Endodermal cell (in vitro differentiated cells): ENCODE data around the gene TUBE1. TPM values are rescaled to one million over a fixed set of nuclear protein-coding genes. Genes with fewer than 3 reads are reported as not detected.
"Not testable (repeated sequence)": the region's sequence is repeated elsewhere in the genome, so short reads cannot be mapped to it uniquely, and the experiment has no call there.

Experiments
- DNase-seq: peaks from one replicate; pipeline ENCODE4 v3.0.0-alpha.2; 2017
- H3K27ac ChIP-seq: 2 replicates; pipeline ENCODE4 v1.5.1; 2013; ENCODE audit warnings: mild to moderate bottlenecking, low read depth, low read length, moderate library complexity
- H3K27me3 ChIP-seq: 2 replicates; pipeline ENCODE4 v1.6.1; 2013; ENCODE audit warnings: mild to moderate bottlenecking, low read length, moderate library complexity; ENCODE audit not compliant: insufficient read depth, control insufficient read depth, poor library complexity, severe bottlenecking
- H3K36me3 ChIP-seq: 2 replicates; pipeline ENCODE4 v1.7.0; 2013; ENCODE audit warnings: mild to moderate bottlenecking, low read length, moderate library complexity; ENCODE audit not compliant: control insufficient read depth, insufficient read depth
- H3K4me1 ChIP-seq: one replicate; pipeline ENCODE4 v1.7.0; 2013; ENCODE audit warnings: low read length; ENCODE audit not compliant: control insufficient read depth, insufficient read depth
- H3K4me3 ChIP-seq: 2 replicates; pipeline ENCODE4 v1.5.1; 2013; ENCODE audit warnings: mild to moderate bottlenecking, low read length, moderate library complexity
- H3K9ac ChIP-seq: 2 replicates; pipeline ENCODE4 v1.6.1; 2013; ENCODE audit warnings: mild to moderate bottlenecking, low read length, moderate library complexity; ENCODE audit not compliant: poor library complexity, severe bottlenecking; ENCODE audit errors: extremely low read depth
- H3K9me3 ChIP-seq: 2 replicates; pipeline ENCODE4 v1.6.1; 2013; ENCODE audit warnings: mild to moderate bottlenecking, low read length, moderate library complexity; ENCODE audit not compliant: control insufficient read depth
- H3K27ac Mint-ChIP-seq: 2 replicates; pipeline ENCODE4 v1.8.0; 2020; ENCODE audit warnings: mixed read lengths
- H3K27me3 Mint-ChIP-seq: 2 replicates; pipeline ENCODE4 v1.8.0; 2021; ENCODE audit warnings: mild to moderate bottlenecking, mixed read lengths; ENCODE audit not compliant: insufficient read depth
- H3K36me3 Mint-ChIP-seq: 2 replicates; pipeline ENCODE4 v1.8.0; 2020; ENCODE audit warnings: low read depth, mixed read lengths
- H3K4me1 Mint-ChIP-seq: 2 replicates; pipeline ENCODE4 v1.8.0; 2020; ENCODE audit warnings: mixed read lengths
- H3K4me3 Mint-ChIP-seq: 2 replicates; pipeline ENCODE4 v1.8.0; 2020; ENCODE audit warnings: mild to moderate bottlenecking, moderate library complexity, mixed read lengths
- H3K9me3 Mint-ChIP-seq: 2 replicates; pipeline ENCODE4 v1.8.0; 2020; ENCODE audit warnings: mild to moderate bottlenecking, mixed read lengths
- WGBS, 2 experiments: methylation state at CpG; one replicate each; pipeline versions ENCODE4 v1.1.5 to v1.1.7; 2013; ENCODE audit warnings: missing lambda C conversion rate in 2 of 2, mixed read lengths in 1 of 2; ENCODE audit not compliant: insufficient coverage in 1 of 2, insufficient read length in 1 of 2; 5-methylcytosine and 5-hydroxymethylcytosine counted together
- total RNA-seq, 2 donors: library from RNA; stranded (reverse); fragmentation: NEBNext Ultra II Directional in 1 of 2; extraction: Animal tissue kit (Norgen Biotek cat#: 25700) in 1 of 2; gene quantifications; 2 replicates in 1 of 2; 3 replicates in 1 of 2; pipeline ENCODE4 v1.2.1, GENCODE V29; 2021
- TF ChIP-seq, protein P1 (sequence below): fragments of 200-600 bp; sonication (generic); conservative IDR thresholded peaks from 2 replicates; pipeline ENCODE4 v1.5.0; 2021; ENCODE audit warnings: antibody characterized with exemption, mild to moderate bottlenecking

The TUBE1 gene
- total RNA-seq, 2 donors from 2014 or later: 27.7 to 40.2 TPM

DNA sequence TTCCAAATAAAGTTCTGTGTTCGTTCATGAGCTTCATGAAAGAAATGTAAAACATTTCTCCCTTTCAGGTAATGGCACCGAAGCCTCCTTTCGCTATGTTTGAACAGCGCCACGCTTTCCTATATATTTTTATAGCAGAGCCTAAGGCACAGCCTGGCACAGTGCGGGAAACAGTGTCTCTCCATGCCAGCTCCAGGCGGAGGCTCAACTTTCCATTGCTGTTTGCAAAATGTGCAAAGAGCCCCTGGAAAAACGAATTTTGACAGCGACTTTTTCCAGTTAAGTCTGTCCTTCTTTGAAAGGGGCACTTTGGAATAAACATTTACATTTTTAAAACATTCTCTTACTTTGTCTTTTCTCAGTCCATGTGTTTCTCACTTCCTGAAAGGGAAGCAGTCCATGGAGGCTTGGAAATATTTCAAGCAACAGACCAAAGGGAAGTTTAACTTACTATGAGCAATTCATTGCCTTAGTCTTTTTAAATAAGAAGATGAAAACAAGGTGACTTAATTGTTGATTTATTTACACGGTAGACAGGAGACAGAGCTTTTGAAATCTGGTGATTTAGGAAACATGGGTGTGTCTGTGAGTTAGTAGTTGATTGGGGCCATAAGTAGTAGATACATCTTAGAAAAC lies 32.6 kb downstream of the TUBE1 start:
- H3K36me3 ChIP-seq: no peaks in the 10 kb centered on the region
- H3K27ac Mint-ChIP-seq: no peak overlapping the region
- H3K4me3 ChIP-seq: no peak overlapping the region
- H3K27me3 Mint-ChIP-seq: peaks cover 1% of the 10 kb centered on the region
- TF ChIP-seq, protein P1, sequence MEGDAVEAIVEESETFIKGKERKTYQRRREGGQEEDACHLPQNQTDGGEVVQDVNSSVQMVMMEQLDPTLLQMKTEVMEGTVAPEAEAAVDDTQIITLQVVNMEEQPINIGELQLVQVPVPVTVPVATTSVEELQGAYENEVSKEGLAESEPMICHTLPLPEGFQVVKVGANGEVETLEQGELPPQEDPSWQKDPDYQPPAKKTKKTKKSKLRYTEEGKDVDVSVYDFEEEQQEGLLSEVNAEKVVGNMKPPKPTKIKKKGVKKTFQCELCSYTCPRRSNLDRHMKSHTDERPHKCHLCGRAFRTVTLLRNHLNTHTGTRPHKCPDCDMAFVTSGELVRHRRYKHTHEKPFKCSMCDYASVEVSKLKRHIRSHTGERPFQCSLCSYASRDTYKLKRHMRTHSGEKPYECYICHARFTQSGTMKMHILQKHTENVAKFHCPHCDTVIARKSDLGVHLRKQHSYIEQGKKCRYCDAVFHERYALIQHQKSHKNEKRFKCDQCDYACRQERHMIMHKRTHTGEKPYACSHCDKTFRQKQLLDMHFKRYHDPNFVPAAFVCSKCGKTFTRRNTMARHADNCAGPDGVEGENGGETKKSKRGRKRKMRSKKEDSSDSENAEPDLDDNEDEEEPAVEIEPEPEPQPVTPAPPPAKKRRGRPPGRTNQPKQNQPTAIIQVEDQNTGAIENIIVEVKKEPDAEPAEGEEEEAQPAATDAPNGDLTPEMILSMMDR: no peak
- H3K9me3 Mint-ChIP-seq: no peaks in the 10 kb centered on the region
- H3K4me1 ChIP-seq: no peaks in the 10 kb centered on the region
- WGBS, 2 experiments: 88 to 92% methylated on average over 10 of the region's 10 CpGs
- H3K4me1 Mint-ChIP-seq: no peaks in the 10 kb centered on the region
- H3K27ac ChIP-seq: no peak overlapping the region
- H3K36me3 Mint-ChIP-seq: no peaks in the 10 kb centered on the region
- no peak for DNase-seq
- no peak overlapping the region for H3K9ac ChIP-seq
- no peaks in the 10 kb centered on the region for H3K9me3 ChIP-seq
- H3K27me3 ChIP-seq: peaks cover 50% of the 10 kb centered on the region
- no peak overlapping the region for H3K4me3 Mint-ChIP-seq

- H3K27ac Mint-ChIP-seq: no peak within 1 kb of the TSS
- no peak within 1 kb of the TSS for H3K9ac ChIP-seq
- no peaks in the 10 kb centered on the region for H3K36me3 ChIP-seq
- no peaks in the 10 kb centered on the region for H3K4me1 Mint-ChIP-seq
- DNase-seq: no peak
- TF ChIP-seq, protein P1: no peak
- H3K27me3 ChIP-seq: peaks cover 43% of the 10 kb centered on the region
- no peak within 1 kb of the TSS for H3K4me3 Mint-ChIP-seq
- H3K9me3 Mint-ChIP-seq: no peaks in the 10 kb centered on the region
- H3K4me3 ChIP-seq: no peak within 1 kb of the TSS
- H3K9me3 ChIP-seq: no peaks in the 10 kb centered on the region
- WGBS, 2 experiments: 86 to 100% methylated on average over 6 to 12 of the region's 12 CpGs
- H3K4me1 ChIP-seq: no peaks in the 10 kb centered on the region
- peaks cover 1% of the 10 kb centered on the region for H3K27me3 Mint-ChIP-seq
- no peak within 1 kb of the TSS for H3K27ac ChIP-seq
- H3K36me3 Mint-ChIP-seq: no peaks in the 10 kb centered on the region
Observed at GRCh38 chr6:112054001-112054400, 33.3 kb downstream of the TUBE1 start, which contains the start of gene CCN6. CCN6 (plus strand) TSS chr6:112054104; CDS start chr6:112054358, 254 bp downstream.

GRCh38 chr6:112051251-112051740 lies 36.0 kb downstream of the TUBE1 start:
- H3K27ac ChIP-seq, H3K4me1 ChIP-seq, H3K36me3 Mint-ChIP-seq, H3K27me3 Mint-ChIP-seq, H3K9ac ChIP-seq, H3K4me3 Mint-ChIP-seq, H3K4me1 Mint-ChIP-seq, H3K27ac Mint-ChIP-seq, H3K4me3 ChIP-seq, H3K9me3 ChIP-seq, DNase-seq, H3K36me3 ChIP-seq: not testable (repeated sequence)
- H3K9me3 Mint-ChIP-seq: peaks cover 12% of the 10 kb centered on the region
- 96 to 100% methylated on average over 1 to 4 of the region's 4 CpGs for WGBS, 2 experiments
- peaks cover 16% of the 10 kb centered on the region for H3K27me3 ChIP-seq
